ENCODE results near the gene CHN2.

Gene CHN2

DNA sequence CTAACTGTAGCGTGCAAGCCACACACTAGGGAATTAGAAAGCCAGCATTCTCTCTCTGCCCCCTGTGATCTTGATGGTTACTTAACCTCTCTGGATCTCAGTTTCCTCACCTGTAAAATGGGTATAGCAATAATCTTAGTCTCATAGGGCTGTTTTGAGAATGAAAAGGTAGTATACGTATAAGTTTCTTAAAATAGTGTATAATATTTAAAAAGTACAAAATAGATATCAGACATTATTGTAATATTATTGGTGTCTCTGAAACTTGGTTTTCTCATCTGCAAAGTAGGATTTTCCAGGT is 80.4 kb downstream of the CHN2 start:
- Histone ChIP-seq H3K27me3 (ENCODE audit: control insufficient read depth, insufficient read depth, low read length) (no peaks in the 10 kb centered on the region), H3K4me3 (ENCODE audit: low read depth, low read length) (no peak overlapping the region), H3K36me3 (ENCODE audit: control insufficient read depth, insufficient read depth, low read length) (no peaks in the 10 kb centered on the region), H3K27ac (ENCODE audit: low read depth, low read length) (no peak overlapping the region), H3K9ac (ENCODE audit: low read length) (no peak overlapping the region), H3K4me1 (ENCODE audit: control insufficient read depth, insufficient read depth, low read length) (peaks cover 39% of the 10 kb centered on the region), H3K9me3 (ENCODE audit: control insufficient read depth, insufficient read depth, low read depth, low read length) (no peaks in the 10 kb centered on the region)

DNA sequence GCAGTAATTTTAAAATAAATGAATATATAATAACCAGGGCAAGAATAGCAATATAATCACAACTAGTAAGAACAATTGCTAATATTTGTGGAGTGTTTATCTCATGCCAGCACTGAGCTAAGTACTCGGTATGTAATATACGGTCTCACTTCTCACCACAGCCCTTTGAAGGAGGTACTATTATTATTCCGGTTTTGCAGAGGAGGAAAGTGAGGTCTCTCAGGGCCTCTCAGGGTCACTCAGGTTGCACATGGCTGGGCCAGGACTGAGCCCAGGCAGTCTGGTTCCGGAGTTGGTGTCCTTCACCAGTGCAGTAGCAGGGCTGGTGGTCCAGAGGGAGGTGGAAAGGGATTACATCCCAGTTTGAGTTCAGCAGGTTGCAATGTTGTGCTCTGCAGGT is 80.9 kb downstream of the CHN2 start:
- no peaks in the 10 kb centered on the region for H3K36me3 ChIP-seq (ENCODE audit: control insufficient read depth, insufficient read depth, low read length)
- H3K9me3 ChIP-seq (ENCODE audit: control insufficient read depth, insufficient read depth, low read depth, low read length) = no peaks in the 10 kb centered on the region
- H3K9ac ChIP-seq (ENCODE audit: low read length) = no peak overlapping the region
- no peak overlapping the region for H3K4me3 ChIP-seq (ENCODE audit: low read depth, low read length)
- H3K27me3 ChIP-seq (ENCODE audit: control insufficient read depth, insufficient read depth, low read length) = no peaks in the 10 kb centered on the region
- no peak overlapping the region for H3K27ac ChIP-seq (ENCODE audit: low read depth, low read length)
- peaks cover 39% of the 10 kb centered on the region for H3K4me1 ChIP-seq (ENCODE audit: control insufficient read depth, insufficient read depth, low read length)

GRCh38 chr7:29276199-29276598 is 81.6 kb downstream of the CHN2 start:
- Histone ChIP-seq H3K4me3 (ENCODE audit: low read depth, low read length) (no peak overlapping the region), H3K4me1 (ENCODE audit: control insufficient read depth, insufficient read depth, low read length) (peaks cover 33% of the 10 kb centered on the region), H3K9me3 (ENCODE audit: control insufficient read depth, insufficient read depth, low read depth, low read length) (no peaks in the 10 kb centered on the region), H3K36me3 (ENCODE audit: control insufficient read depth, insufficient read depth, low read length) (no peaks in the 10 kb centered on the region), H3K9ac (ENCODE audit: low read length) (no peak overlapping the region), H3K27ac (ENCODE audit: low read depth, low read length) (no peak overlapping the region), H3K27me3 (ENCODE audit: control insufficient read depth, insufficient read depth, low read length) (no peaks in the 10 kb centered on the region)

- Histone ChIP-seq H3K36me3 (ENCODE audit: control insufficient read depth, insufficient read depth, low read length) (no peaks in the 10 kb centered on the region), H3K27me3 (ENCODE audit: control insufficient read depth, insufficient read depth, low read length) (no peaks in the 10 kb centered on the region), H3K9me3 (ENCODE audit: control insufficient read depth, insufficient read depth, low read depth, low read length) (no peaks in the 10 kb centered on the region), H3K4me1 (ENCODE audit: control insufficient read depth, insufficient read depth, low read length) (peaks cover 29% of the 10 kb centered on the region), H3K9ac (ENCODE audit: low read length) (no peak overlapping the region), H3K4me3 (ENCODE audit: low read depth, low read length) (no peak overlapping the region), H3K27ac (ENCODE audit: low read depth, low read length) (no peak overlapping the region)
These were observed 82.2 kb downstream of the CHN2 start for GRCh38 chr7:29276806-29277205.

DNA sequence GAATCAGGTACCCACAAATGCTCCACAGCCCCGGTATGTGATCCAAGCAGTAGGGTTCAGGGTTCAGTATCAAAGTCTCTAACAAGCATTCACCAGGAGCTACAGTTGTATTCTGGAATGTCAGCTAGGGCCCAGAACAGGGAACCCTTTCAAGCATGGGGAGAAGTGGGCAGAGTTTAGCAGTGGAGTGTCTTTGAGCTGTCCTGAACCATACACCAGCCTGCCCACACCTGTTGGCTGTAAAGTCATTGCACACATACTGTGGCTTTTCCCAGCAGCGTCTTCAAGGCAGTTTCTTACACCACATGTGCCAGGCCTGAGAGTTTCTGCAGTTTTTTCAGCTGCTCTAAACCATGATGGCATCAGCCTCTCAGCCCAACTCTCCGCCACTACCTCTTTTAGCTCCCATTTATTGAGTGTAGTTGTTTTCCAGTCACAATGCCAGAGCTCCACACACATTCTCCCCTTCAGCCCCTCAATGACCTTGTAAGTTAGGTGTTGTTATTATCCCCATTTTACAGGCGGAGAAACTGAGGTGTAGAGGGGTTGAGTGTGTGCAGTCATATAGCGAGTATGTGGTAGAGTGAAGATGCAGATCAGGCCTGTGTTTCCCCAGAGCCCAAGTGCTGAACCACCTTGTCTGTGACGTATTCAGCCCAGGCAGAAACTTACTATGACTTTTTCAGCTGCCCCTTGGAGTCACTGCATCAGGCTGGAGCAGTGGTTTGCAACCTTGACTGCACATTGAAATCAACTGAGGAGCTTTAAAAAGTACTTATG is 83.1 kb downstream of the CHN2 start:
- no peaks in the 10 kb centered on the region for H3K9me3 ChIP-seq (ENCODE audit: control insufficient read depth, insufficient read depth, low read depth, low read length)
- H3K4me1 ChIP-seq (ENCODE audit: control insufficient read depth, insufficient read depth, low read length) = peaks cover 32% of the 10 kb centered on the region
- no peaks in the 10 kb centered on the region for H3K36me3 ChIP-seq (ENCODE audit: control insufficient read depth, insufficient read depth, low read length)
- H3K9ac ChIP-seq (ENCODE audit: low read length) = no peak overlapping the region
- H3K4me3 ChIP-seq (ENCODE audit: low read depth, low read length) = no peak overlapping the region
- H3K27me3 ChIP-seq (ENCODE audit: control insufficient read depth, insufficient read depth, low read length) = no peaks in the 10 kb centered on the region
- no peak overlapping the region for H3K27ac ChIP-seq (ENCODE audit: low read depth, low read length)

GRCh38 chr7:29278337-29279069 is 83.9 kb downstream of the CHN2 start:
- Histone ChIP-seq H3K36me3 (ENCODE audit: control insufficient read depth, insufficient read depth, low read length) (no peaks in the 10 kb centered on the region), H3K9ac (ENCODE audit: low read length) (no peak overlapping the region), H3K27me3 (ENCODE audit: control insufficient read depth, insufficient read depth, low read length) (no peaks in the 10 kb centered on the region), H3K9me3 (ENCODE audit: control insufficient read depth, insufficient read depth, low read depth, low read length) (no peaks in the 10 kb centered on the region), H3K4me3 (ENCODE audit: low read depth, low read length) (no peak overlapping the region), H3K4me1 (ENCODE audit: control insufficient read depth, insufficient read depth, low read length) (peaks cover 38% of the 10 kb centered on the region), H3K27ac (ENCODE audit: low read depth, low read length) (no peak overlapping the region)

DNA sequence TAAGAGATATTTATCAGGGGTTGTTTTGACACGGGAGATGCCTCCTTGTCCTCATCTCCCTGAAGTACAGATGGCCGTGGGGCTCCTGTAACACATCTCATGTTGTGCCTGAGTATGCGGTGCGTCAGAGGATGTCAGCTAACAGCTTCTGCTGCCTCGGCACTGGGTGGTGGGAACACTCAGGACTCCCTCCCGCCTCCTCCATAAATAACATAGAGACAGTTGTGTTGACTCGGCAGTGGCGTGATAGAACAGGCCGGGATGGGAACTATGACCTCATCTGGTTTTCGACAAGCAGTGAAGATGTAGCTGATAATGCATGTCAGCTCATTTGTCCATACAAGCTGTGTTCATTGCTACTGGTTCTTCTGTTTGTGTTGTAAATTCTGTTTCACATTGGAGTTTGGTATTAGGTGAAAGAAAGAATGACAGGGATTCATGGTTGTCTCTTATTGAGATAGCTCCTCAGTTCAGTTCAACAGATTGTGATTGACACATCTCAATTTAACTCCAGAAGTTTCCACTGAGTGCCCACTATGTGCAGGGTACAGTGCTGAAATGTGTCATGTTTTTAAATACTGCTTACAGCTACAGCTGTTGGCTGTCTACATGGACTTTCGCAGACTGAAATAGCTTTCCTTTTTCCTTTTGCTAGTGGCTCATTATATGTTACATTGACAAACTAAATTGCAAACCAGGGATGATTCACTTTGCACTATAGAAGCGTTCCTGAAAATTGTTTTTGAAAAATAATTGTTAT is 87.4 kb downstream of the CHN2 start:
- H3K4me1 ChIP-seq (ENCODE audit: control insufficient read depth, insufficient read depth, low read length) = peaks cover 17% of the 10 kb centered on the region

DNA sequence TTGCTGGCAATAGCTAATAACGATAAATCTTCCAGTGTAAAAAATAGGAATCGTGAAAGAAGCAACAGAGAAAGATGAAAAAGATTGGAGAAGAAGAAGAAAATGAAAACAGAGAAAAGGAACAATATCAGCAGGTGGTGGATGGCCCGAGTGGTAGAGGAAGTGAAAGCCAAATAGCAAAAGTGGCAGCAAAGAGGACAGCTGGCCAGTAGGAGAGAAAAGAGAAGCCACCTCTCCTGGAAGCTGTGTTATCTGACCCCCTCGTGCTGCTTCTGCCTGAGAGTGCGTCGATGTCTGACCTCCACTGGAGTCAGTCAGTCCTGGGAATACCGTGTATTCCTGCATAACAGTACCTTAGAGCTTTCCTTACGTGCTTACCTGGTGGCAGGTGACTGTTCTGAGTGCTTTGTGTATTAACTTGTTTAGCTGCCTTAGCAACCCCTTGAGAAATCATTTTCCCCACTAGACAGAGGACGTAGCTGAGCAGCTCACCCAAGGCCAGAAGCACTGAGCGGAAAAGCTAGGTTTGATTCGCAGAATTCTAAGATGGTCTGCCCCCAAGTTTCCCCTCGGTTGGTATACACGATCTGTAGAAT is 88.3 kb downstream of the CHN2 start:
- no peak overlapping the region for H3K27ac ChIP-seq (ENCODE audit: low read depth, low read length)
- no peak overlapping the region for H3K4me3 ChIP-seq (ENCODE audit: low read depth, low read length)
- no peaks in the 10 kb centered on the region for H3K27me3 ChIP-seq (ENCODE audit: control insufficient read depth, insufficient read depth, low read length)
- H3K36me3 ChIP-seq (ENCODE audit: control insufficient read depth, insufficient read depth, low read length) = no peaks in the 10 kb centered on the region
- peaks cover 14% of the 10 kb centered on the region for H3K4me1 ChIP-seq (ENCODE audit: control insufficient read depth, insufficient read depth, low read length)
- H3K9ac ChIP-seq (ENCODE audit: low read length) = no peak overlapping the region
- no peaks in the 10 kb centered on the region for H3K9me3 ChIP-seq (ENCODE audit: control insufficient read depth, insufficient read depth, low read depth, low read length)

More for the DNA sequence above, 87.4 kb downstream of the CHN2 start:
- Histone ChIP-seq H3K9me3 (ENCODE audit: control insufficient read depth, insufficient read depth, low read depth, low read length) (no peaks in the 10 kb centered on the region), H3K27ac (ENCODE audit: low read depth, low read length) (no peak overlapping the region), H3K9ac (ENCODE audit: low read length) (no peak overlapping the region), H3K36me3 (ENCODE audit: control insufficient read depth, insufficient read depth, low read length) (no peaks in the 10 kb centered on the region), H3K4me3 (ENCODE audit: low read depth, low read length) (no peak overlapping the region), H3K27me3 (ENCODE audit: control insufficient read depth, insufficient read depth, low read length) (no peaks in the 10 kb centered on the region)

GRCh38 chr7:29284696-29285443 is 90.3 kb downstream of the CHN2 start:
- H3K9me3 ChIP-seq (ENCODE audit: control insufficient read depth, insufficient read depth, low read depth, low read length) = no peaks in the 10 kb centered on the region
- peaks cover 32% of the 10 kb centered on the region for H3K4me1 ChIP-seq (ENCODE audit: control insufficient read depth, insufficient read depth, low read length)
- no peak overlapping the region for H3K4me3 ChIP-seq (ENCODE audit: low read depth, low read length)
- H3K27me3 ChIP-seq (ENCODE audit: control insufficient read depth, insufficient read depth, low read length) = no peaks in the 10 kb centered on the region
- no peak overlapping the region for H3K9ac ChIP-seq (ENCODE audit: low read length)
- no peaks in the 10 kb centered on the region for H3K36me3 ChIP-seq (ENCODE audit: control insufficient read depth, insufficient read depth, low read length)
- no peak overlapping the region for H3K27ac ChIP-seq (ENCODE audit: low read depth, low read length)

DNA sequence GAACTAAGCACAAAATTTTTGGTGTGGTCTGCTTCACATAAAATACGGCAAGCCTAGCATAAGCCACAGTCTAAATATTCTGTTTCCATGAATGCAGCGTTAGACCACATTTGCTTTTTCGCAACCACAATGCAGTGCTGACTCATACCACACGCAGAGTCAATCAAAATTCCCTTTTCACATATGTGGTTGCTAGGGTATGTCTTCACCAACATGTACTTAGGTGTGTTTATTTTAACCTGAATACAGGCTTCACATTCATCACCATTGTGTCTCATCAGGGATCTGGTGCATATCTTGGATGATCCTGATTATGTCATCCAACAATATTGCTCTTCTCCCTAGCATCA is 90.8 kb downstream of the CHN2 start:
- peaks cover 37% of the 10 kb centered on the region for H3K4me1 ChIP-seq (ENCODE audit: control insufficient read depth, insufficient read depth, low read length)

More for the DNA sequence above, 90.8 kb downstream of the CHN2 start:
- H3K9ac ChIP-seq (ENCODE audit: low read length) = no peak overlapping the region
- no peaks in the 10 kb centered on the region for H3K9me3 ChIP-seq (ENCODE audit: control insufficient read depth, insufficient read depth, low read depth, low read length)
- no peaks in the 10 kb centered on the region for H3K27me3 ChIP-seq (ENCODE audit: control insufficient read depth, insufficient read depth, low read length)
- H3K4me3 ChIP-seq (ENCODE audit: low read depth, low read length) = no peak overlapping the region
- no peaks in the 10 kb centered on the region for H3K36me3 ChIP-seq (ENCODE audit: control insufficient read depth, insufficient read depth, low read length)
- H3K27ac ChIP-seq (ENCODE audit: low read depth, low read length) = no peak overlapping the region
